H54 (cell line): Measurements from ENCODE around the gene CYGB.
"Not testable (repeated sequence)": the region's sequence is repeated elsewhere in the genome, so short reads cannot be mapped to it uniquely, and the experiment has no call there.

Experiments
- DNase-seq: peaks from one replicate; pipeline ENCODE4 v3.0.0; 2011; ENCODE audit warnings: low spot score, mixed read lengths; ENCODE audit not compliant: insufficient read length
- FAIRE-seq: peaks from 3 replicates; lab custom pipeline; 2011; peaks lifted over from hg19 to GRCh38; lab: Jason Lieb, UNC
- POLR2A ChIP-seq: IDR thresholded peaks from 2 replicates; pipeline ENCODE4 v1.6.1; 2011; ENCODE audit warnings: low read depth, mild to moderate bottlenecking, low read length

The CYGB gene

GRCh38 chr17:76521262-76521661 is 16.2 kb downstream of the CYGB start:
- DNase-seq (no peak), FAIRE-seq (no peak)
- no peak for TF ChIP-seq POLR2A

- FAIRE-seq (no peak), DNase-seq (no peak)
- no peak for TF ChIP-seq POLR2A
These were observed 18.2 kb downstream of the CYGB start for GRCh38 chr17:76519048-76519966.

GRCh38 chr17:76517638-76518038 is 19.9 kb downstream of the CYGB start:
- DNase-seq, result no peak
- no peak for FAIRE-seq
- no peak for TF ChIP-seq POLR2A

- FAIRE-seq, result no peak
- peak; percentile 30; the same call in 1 of the 2 replicates for TF ChIP-seq POLR2A
These were observed 22.1 kb downstream of the CYGB start for GRCh38 chr17:76515274-76515949.

GRCh38 chr17:76514355-76514754 is 23.2 kb downstream of the CYGB start:
- FAIRE-seq, DNase-seq: not testable (repeated sequence)

More at GRCh38 chr17:76515274-76515949, 22.1 kb downstream of the CYGB start:
- DNase-seq, result peak; percentile 69

- DNase-seq (no peak), FAIRE-seq (no peak)
- TF ChIP-seq POLR2A, result no peak
These were observed 24.2 kb downstream of the CYGB start for GRCh38 chr17:76513306-76513692.

GRCh38 chr17:76512366-76513305 is 24.9 kb downstream of the CYGB start:
- TF ChIP-seq POLR2A, result no peak
- DNase-seq (no peak), FAIRE-seq (no peak)

- no peak for DNase-seq
- no peak for TF ChIP-seq POLR2A
- FAIRE-seq, result no peak
These were observed 25.7 kb downstream of the CYGB start for GRCh38 chr17:76511668-76512365.

GRCh38 chr17:76510831-76511244 is 26.7 kb downstream of the CYGB start:
- no peak for FAIRE-seq

GRCh38 chr17:76508472-76509063 is 28.9 kb downstream of the CYGB start:
- not testable (repeated sequence) for FAIRE-seq, DNase-seq

More at GRCh38 chr17:76510831-76511244, 26.7 kb downstream of the CYGB start:
- DNase-seq, result no peak
- TF ChIP-seq POLR2A, result no peak

GRCh38 chr17:76506408-76507345 is 30.8 kb downstream of the CYGB start:
- DNase-seq (peak; percentile 77), FAIRE-seq (no peak)
- no peak for TF ChIP-seq POLR2A

GRCh38 chr17:76504117-76504516 is 33.4 kb downstream of the CYGB start:
- DNase-seq (no peak), FAIRE-seq (no peak)
- TF ChIP-seq POLR2A, result no peak
